Keratinocyte (primary cell): Measurements from ENCODE around the gene KDSR.

Experiments
- EZH2 ChIP-seq: IDR thresholded peaks from one replicate; pipeline ENCODE4 v1.6.1; 2012; ENCODE audit warnings: inconsistent platforms, mild to moderate bottlenecking, low read length, moderate library complexity
- TF ChIP-seq, protein P1 (sequence below), 3 experiments: IDR thresholded peaks in 1 of 3; conservative IDR thresholded peaks in 1 of 3; optimal IDR thresholded peaks in 1 of 3; 2 replicates in 2 of 3; 3 replicates in 1 of 3; pipeline versions ENCODE3 to v1.5.1; 2011; ENCODE audit warnings: low read length in 3 of 3, mild to moderate bottlenecking in 3 of 3, moderate library complexity in 2 of 3, control low read depth in 1 of 3, inconsistent platforms in 1 of 3; ENCODE audit not compliant: insufficient read depth in 2 of 3; ENCODE audit errors: extremely low read depth in 1 of 3

DNA sequence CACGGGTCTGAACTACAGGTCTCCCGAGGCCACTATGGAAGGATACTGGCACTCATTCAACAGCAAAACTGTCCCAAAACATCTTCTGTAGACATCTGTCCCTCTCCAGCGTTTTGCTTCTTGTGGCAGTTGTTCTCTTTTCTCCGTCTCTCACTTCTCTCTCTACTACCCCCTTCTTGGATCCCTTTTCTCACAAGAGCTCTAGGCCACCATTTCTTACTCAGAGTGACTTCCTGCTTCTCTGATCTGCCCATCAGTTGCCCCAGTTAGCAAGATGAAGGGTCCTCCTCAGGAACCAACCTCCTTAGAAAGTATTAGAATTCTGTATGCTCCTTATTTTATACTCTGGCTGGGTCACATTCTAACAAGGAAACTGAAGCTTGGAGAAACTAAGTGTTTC is 80.1 kb downstream of the KDSR start:
- TF ChIP-seq, protein P1, sequence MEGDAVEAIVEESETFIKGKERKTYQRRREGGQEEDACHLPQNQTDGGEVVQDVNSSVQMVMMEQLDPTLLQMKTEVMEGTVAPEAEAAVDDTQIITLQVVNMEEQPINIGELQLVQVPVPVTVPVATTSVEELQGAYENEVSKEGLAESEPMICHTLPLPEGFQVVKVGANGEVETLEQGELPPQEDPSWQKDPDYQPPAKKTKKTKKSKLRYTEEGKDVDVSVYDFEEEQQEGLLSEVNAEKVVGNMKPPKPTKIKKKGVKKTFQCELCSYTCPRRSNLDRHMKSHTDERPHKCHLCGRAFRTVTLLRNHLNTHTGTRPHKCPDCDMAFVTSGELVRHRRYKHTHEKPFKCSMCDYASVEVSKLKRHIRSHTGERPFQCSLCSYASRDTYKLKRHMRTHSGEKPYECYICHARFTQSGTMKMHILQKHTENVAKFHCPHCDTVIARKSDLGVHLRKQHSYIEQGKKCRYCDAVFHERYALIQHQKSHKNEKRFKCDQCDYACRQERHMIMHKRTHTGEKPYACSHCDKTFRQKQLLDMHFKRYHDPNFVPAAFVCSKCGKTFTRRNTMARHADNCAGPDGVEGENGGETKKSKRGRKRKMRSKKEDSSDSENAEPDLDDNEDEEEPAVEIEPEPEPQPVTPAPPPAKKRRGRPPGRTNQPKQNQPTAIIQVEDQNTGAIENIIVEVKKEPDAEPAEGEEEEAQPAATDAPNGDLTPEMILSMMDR (optimal IDR thresholded peaks at IDR 0.05 in 1 of 3, IDR thresholded peaks at IDR 0.05 in 1 of 3, conservative IDR thresholded peaks at IDR 0.05 in 1 of 3; ENCODE audit: extremely low read depth in 1 of 3, insufficient read depth in 2 of 3, low read length in 3 of 3), result no peak
- TF ChIP-seq EZH2, result no peak
